Iris pigment epithelial cell (primary cell): Measurements from ENCODE around the gene DAZAP1.
A peak's percentile ranks its signal among the peaks of the same experiment; 100 is the strongest.
"Not testable (repeated sequence)": the region's sequence is repeated elsewhere in the genome, so short reads cannot be mapped to it uniquely, and the experiment has no call there.

Experiments
- DNase-seq: peaks from one replicate; pipeline ENCODE4 v3.0.0-alpha.2; 2011; ENCODE audit warnings: low read depth

Gene DAZAP1

GRCh38 chr19:1474011-1474764 lies 66.8 kb downstream of the DAZAP1 start:
- DNase-seq, result no peak

GRCh38 chr19:1474765-1475351 lies 67.5 kb downstream of the DAZAP1 start:
- no peak for DNase-seq

GRCh38 chr19:1475751-1476437 lies 68.5 kb downstream of the DAZAP1 start:
- no peak for DNase-seq

- not testable (repeated sequence) for DNase-seq
These were observed 69.7 kb downstream of the DAZAP1 start for GRCh38 chr19:1477056-1477455.

- peak; percentile 94 for DNase-seq
These were observed 71.7 kb downstream of the DAZAP1 start, which contains the start of gene C19orf25 for GRCh38 chr19:1478934-1479707. Gene C19orf25, minus strand, starts transcription at chr19:1479215. Its CDS starts 312 bp downstream, at chr19:1478903.

GRCh38 chr19:1481224-1481892 lies 74.0 kb downstream of the DAZAP1 start:
- no peak for DNase-seq

GRCh38 chr19:1481893-1482360 lies 74.5 kb downstream of the DAZAP1 start:
- no peak for DNase-seq

- DNase-seq, result no peak
These were observed 75.2 kb downstream of the DAZAP1 start for GRCh38 chr19:1482361-1483130.

GRCh38 chr19:1483131-1483978 lies 76.0 kb downstream of the DAZAP1 start:
- no peak for DNase-seq

GRCh38 chr19:1483979-1484428 lies 76.6 kb downstream of the DAZAP1 start:
- no peak for DNase-seq
